Mesenchymal stem cell (in vitro differentiated cells and primary cell): ENCODE measurements around the gene MFF.

Experiments
- DNase-seq: peaks from one replicate; pipeline ENCODE4 v3.0.0-alpha.2; 2013
- H2AFZ ChIP-seq: one replicate; pipeline ENCODE4 v1.6.1; 2013; ENCODE audit warnings: low read depth, mild to moderate bottlenecking, control low read depth, inconsistent platforms, low read length, moderate library complexity
- H2AK5ac ChIP-seq: 2 replicates; pipeline ENCODE4 v1.6.1; 2013; ENCODE audit warnings: low read length, moderate library complexity, mild to moderate bottlenecking, inconsistent platforms; ENCODE audit not compliant: severe bottlenecking
- H2BK120ac ChIP-seq: one replicate; pipeline ENCODE4 v1.6.1; 2013; ENCODE audit warnings: low read depth, mild to moderate bottlenecking, inconsistent platforms, low read length, moderate library complexity
- H2BK12ac ChIP-seq, 2 experiments: one replicate each; pipeline ENCODE4 v1.6.1; 2013; ENCODE audit warnings: inconsistent platforms in 2 of 2, low read length in 2 of 2, mild to moderate bottlenecking in 2 of 2, moderate library complexity in 2 of 2, control low read depth in 1 of 2
- H2BK15ac ChIP-seq: one replicate; pipeline ENCODE4 v1.6.1; 2013; ENCODE audit warnings: mild to moderate bottlenecking, low read depth, inconsistent platforms; ENCODE audit not compliant: poor library complexity, severe bottlenecking
- H2BK5ac ChIP-seq: 2 replicates; pipeline ENCODE4 v1.6.1; 2013; ENCODE audit warnings: low read depth, mild to moderate bottlenecking, low read length, control low read depth, inconsistent platforms; ENCODE audit not compliant: poor library complexity, severe bottlenecking
- H3K14ac ChIP-seq, 2 experiments: one replicate each; pipeline ENCODE4 v1.6.1; 2013; ENCODE audit warnings: inconsistent platforms in 2 of 2, low read length in 2 of 2, control low read depth in 1 of 2, mild to moderate bottlenecking in 1 of 2, moderate library complexity in 1 of 2
- H3K18ac ChIP-seq, 2 experiments: one replicate each; pipeline ENCODE4 v1.6.1; 2013; ENCODE audit warnings: inconsistent platforms in 2 of 2, low read length in 2 of 2, control low read depth in 1 of 2, low read depth in 1 of 2, mild to moderate bottlenecking in 1 of 2
- H3K23ac ChIP-seq, 2 experiments: one replicate each; pipeline ENCODE4 v1.6.1; 2013; ENCODE audit warnings: inconsistent platforms in 2 of 2, low read length in 2 of 2, mild to moderate bottlenecking in 2 of 2, moderate library complexity in 2 of 2, control low read depth in 1 of 2
- H3K27ac ChIP-seq: 2 replicates; pipeline ENCODE4 v1.5.1; 2013; ENCODE audit warnings: mild to moderate bottlenecking, moderate library complexity, low read length, control low read depth, inconsistent platforms; ENCODE audit not compliant: poor library complexity, severe bottlenecking
- H3K27me3 ChIP-seq, 2 experiments: 2 replicates each; pipeline versions ENCODE4 v1.6.1 to v1.7.0; 2013; ENCODE audit warnings: low read length in 2 of 2, mild to moderate bottlenecking in 2 of 2, moderate library complexity in 2 of 2, control low read depth in 1 of 2, inconsistent platforms in 1 of 2; ENCODE audit not compliant: control insufficient read depth in 1 of 2, insufficient read depth in 1 of 2
- H3K36me3 ChIP-seq, 2 experiments: 2 replicates each; pipeline versions ENCODE4 v1.6.1 to v1.7.0; 2013; ENCODE audit warnings: low read length in 2 of 2, control low read depth in 1 of 2, inconsistent platforms in 1 of 2, low read depth in 1 of 2, mild to moderate bottlenecking in 1 of 2; ENCODE audit not compliant: insufficient read depth in 2 of 2, control insufficient read depth in 1 of 2
- H3K4ac ChIP-seq, 2 experiments: one replicate each; pipeline ENCODE4 v1.6.1; 2013; ENCODE audit warnings: inconsistent platforms in 2 of 2, low read length in 2 of 2, mild to moderate bottlenecking in 2 of 2, moderate library complexity in 2 of 2, control low read depth in 1 of 2, low read depth in 1 of 2
- H3K4me1 ChIP-seq: 2 replicates; pipeline ENCODE4 v1.6.1; 2013; ENCODE audit warnings: low read depth, low read length, control low read depth; ENCODE audit not compliant: control insufficient read depth, insufficient read depth
- H3K4me2 ChIP-seq: 2 replicates; pipeline ENCODE4 v1.6.1; 2013; ENCODE audit warnings: low read length, mild to moderate bottlenecking, inconsistent platforms; ENCODE audit not compliant: poor library complexity, severe bottlenecking
- H3K4me3 ChIP-seq, 2 experiments: 2 replicates each; pipeline versions ENCODE4 v1.5.1 to v1.7.0; 2013; ENCODE audit warnings: low read length in 2 of 2, mild to moderate bottlenecking in 2 of 2, control low read depth in 1 of 2, low read depth in 1 of 2; ENCODE audit not compliant: insufficient read depth in 1 of 2
- H3K79me1 ChIP-seq: replicated peaks from 2 replicates; pipeline ENCODE4 v1.6.1; 2013; ENCODE audit warnings: mild to moderate bottlenecking, control low read depth, low read length, inconsistent platforms; ENCODE audit not compliant: poor library complexity, severe bottlenecking
- H3K9ac ChIP-seq: 2 replicates; pipeline ENCODE4 v1.7.0; 2013; ENCODE audit warnings: mild to moderate bottlenecking, low read length, moderate library complexity
- H3K9me3 ChIP-seq: 2 replicates; pipeline ENCODE4 v1.7.0; 2013; ENCODE audit warnings: mild to moderate bottlenecking, low read length; ENCODE audit not compliant: control insufficient read depth
- H4K8ac ChIP-seq: one replicate; pipeline ENCODE4 v1.6.1; 2013; ENCODE audit warnings: inconsistent platforms, mild to moderate bottlenecking, low read length, moderate library complexity
- H4K91ac ChIP-seq: one replicate; pipeline ENCODE4 v1.6.1; 2013; ENCODE audit warnings: mild to moderate bottlenecking, low read length, inconsistent platforms
- WGBS: methylation state at CpG from one replicate; pipeline ENCODE4 v1.1.7; 2013; ENCODE audit warnings: mixed read lengths; 5-methylcytosine and 5-hydroxymethylcytosine counted together

The MFF gene

GRCh38 chr2:227312579-227312978 lies 12.5 kb upstream of the MFF start:
- no peak overlapping the region for H3K18ac ChIP-seq
- H3K27ac ChIP-seq: no peak overlapping the region
- H2BK15ac ChIP-seq: no peak overlapping the region
- WGBS: no CpG with 5 or more reads among the region's 2 CpGs
- H3K14ac ChIP-seq: no peak overlapping the region
- no peak overlapping the region for H2AK5ac ChIP-seq
- no peak overlapping the region for H2BK12ac ChIP-seq
- H2AFZ ChIP-seq: no peak overlapping the region
- no peaks in the 10 kb centered on the region for H3K27me3 ChIP-seq
- H4K8ac ChIP-seq: no peak overlapping the region
- DNase-seq: no peak
- peaks cover 4% of the 10 kb centered on the region for H3K4me1 ChIP-seq
- no peaks in the 10 kb centered on the region for H3K79me1 ChIP-seq
- no peaks in the 10 kb centered on the region for H3K36me3 ChIP-seq
- H3K9me3 ChIP-seq: no peaks in the 10 kb centered on the region
- H3K4me2 ChIP-seq: no peak overlapping the region
- H3K23ac ChIP-seq: no peak overlapping the region
- H3K4me3 ChIP-seq: no peak overlapping the region
- no peak overlapping the region for H4K91ac ChIP-seq
- no peak overlapping the region for H2BK120ac ChIP-seq
- H3K9ac ChIP-seq: no peak overlapping the region
- no peak overlapping the region for H2BK5ac ChIP-seq
- no peak overlapping the region for H3K4ac ChIP-seq

- Histone ChIP-seq H2AFZ (no peak overlapping the region), H3K18ac (no peak overlapping the region), H2AK5ac (no peak overlapping the region), H2BK5ac (no peak overlapping the region), H3K4ac (no peak overlapping the region), H3K79me1 (no peaks in the 10 kb centered on the region), H4K8ac (no peak overlapping the region), H2BK120ac (no peak overlapping the region), H3K27me3 (no peaks in the 10 kb centered on the region), H3K36me3 (no peaks in the 10 kb centered on the region), H2BK15ac (no peak overlapping the region), H3K14ac (no peak overlapping the region), H3K4me1 (peaks cover 4% of the 10 kb centered on the region), H3K23ac (no peak overlapping the region), H3K9me3 (no peaks in the 10 kb centered on the region), H3K9ac (no peak overlapping the region), H2BK12ac (no peak overlapping the region), H3K4me3 (no peak overlapping the region), H4K91ac (no peak overlapping the region), H3K4me2 (no peak overlapping the region), H3K27ac (no peak overlapping the region)
- no peak for DNase-seq
- 83% methylated on average over 1 of the region's 1 CpG for WGBS
Observed at GRCh38 chr2:227313310-227313709, 11.7 kb upstream of the MFF start.

GRCh38 chr2:227317834-227318233 lies 7.2 kb upstream of the MFF start:
- Histone ChIP-seq H2AFZ (no peak overlapping the region), H3K4me2 (no peak overlapping the region), H2AK5ac (no peak overlapping the region), H2BK120ac (no peak overlapping the region), H3K79me1 (peaks cover 3% of the 10 kb centered on the region), H3K4me1 (peaks cover 2% of the 10 kb centered on the region), H3K23ac (no peak overlapping the region), H3K4ac (no peak overlapping the region), H2BK12ac (no peak overlapping the region), H3K27ac (no peak overlapping the region), H3K36me3 (peaks cover 0 to 6% of the 10 kb centered on the region in 2 experiments), H3K27me3 (no peaks in the 10 kb centered on the region), H4K8ac (no peak overlapping the region), H3K18ac (no peak overlapping the region), H3K9ac (no peak overlapping the region), H3K4me3 (no peak overlapping the region), H4K91ac (no peak overlapping the region), H3K14ac (no peak overlapping the region), H2BK15ac (no peak overlapping the region), H3K9me3 (no peaks in the 10 kb centered on the region), H2BK5ac (no peak overlapping the region)
- no peak for DNase-seq
- 70% methylated on average over 2 of the region's 2 CpGs for WGBS

- Histone ChIP-seq H3K18ac (no peak overlapping the region), H2BK12ac (no peak overlapping the region), H3K23ac (no peak overlapping the region), H3K9ac (no peak overlapping the region), H3K79me1 (peaks cover 7% of the 10 kb centered on the region), H2BK120ac (no peak overlapping the region), H2AFZ (no peak overlapping the region), H3K14ac (no peak overlapping the region), H3K4me1 (peaks cover 2% of the 10 kb centered on the region), H3K27ac (no peak overlapping the region), H3K4me2 (no peak overlapping the region), H3K9me3 (no peaks in the 10 kb centered on the region), H3K4ac (no peak overlapping the region), H2AK5ac (no peak overlapping the region), H3K4me3 (no peak overlapping the region), H2BK5ac (no peak overlapping the region), H4K8ac (no peak overlapping the region), H3K27me3 (no peaks in the 10 kb centered on the region), H2BK15ac (no peak overlapping the region), H4K91ac (no peak overlapping the region), H3K36me3 (peaks cover 0 to 6% of the 10 kb centered on the region in 2 experiments)
- WGBS: 91% methylated on average over 32 of the region's 33 CpGs
- DNase-seq: no peak
Observed at GRCh38 chr2:227320305-227321094, 4.6 kb upstream of the MFF start.
